T-helper 2 cell treated with Interferon-gamma antibody and Interleukin-4, amounts not matched to agents 5 μg/mL and 100 μg/mL, for 36 hours (primary cell): ENCODE data around the gene ERICH2.

Source experiments
- DNase-seq: peaks from one replicate; pipeline ENCODE4 v3.0.0; 2021; ENCODE audit warnings: low spot score
- H3K27ac Mint-ChIP-seq: one replicate; pipeline ENCODE4 v1.8.0; 2021; ENCODE audit warnings: mild to moderate bottlenecking, mixed read lengths
- H3K27me3 Mint-ChIP-seq: one replicate; pipeline ENCODE4 v1.8.0; 2021; ENCODE audit warnings: low read depth, mixed read lengths
- H3K36me3 Mint-ChIP-seq: one replicate; pipeline ENCODE4 v1.8.0; 2021; ENCODE audit warnings: low read depth, mixed read lengths
- H3K4me1 Mint-ChIP-seq: one replicate; pipeline ENCODE4 v1.8.0; 2021; ENCODE audit warnings: low read depth, mixed read lengths
- H3K4me3 Mint-ChIP-seq: one replicate; pipeline ENCODE4 v1.8.0; 2022; ENCODE audit warnings: mild to moderate bottlenecking, moderate library complexity, mixed read lengths
- H3K9me3 Mint-ChIP-seq: one replicate; pipeline ENCODE4 v1.8.0; 2021; ENCODE audit warnings: mixed read lengths

ERICH2 gene

GRCh38 chr2:170772295-170772694 lies 2.1 kb downstream of the ERICH2 start:
- Mint-ChIP-seq H3K27me3 (peaks cover 41% of the 10 kb centered on the region), H3K9me3 (no peaks in the 10 kb centered on the region), H3K36me3 (no peaks in the 10 kb centered on the region), H3K4me1 (peaks cover 15% of the 10 kb centered on the region), H3K27ac (no peak overlapping the region), H3K4me3 (peak overlapping the region; percentile 51)
- no peak for DNase-seq

GRCh38 chr2:170774074-170774473 lies 3.9 kb downstream of the ERICH2 start:
- Mint-ChIP-seq H3K36me3 (no peaks in the 10 kb centered on the region), H3K27me3 (peaks cover 50% of the 10 kb centered on the region), H3K4me1 (peaks cover 16% of the 10 kb centered on the region), H3K27ac (no peak overlapping the region), H3K9me3 (no peaks in the 10 kb centered on the region), H3K4me3 (no peak overlapping the region)
- DNase-seq = no peak

GRCh38 chr2:170778900-170779299 lies 8.7 kb downstream of the ERICH2 start:
- no peak overlapping the region for H3K4me3 Mint-ChIP-seq
- no peaks in the 10 kb centered on the region for H3K36me3 Mint-ChIP-seq
- H3K27ac Mint-ChIP-seq = no peak overlapping the region
- no peak for DNase-seq
- H3K4me1 Mint-ChIP-seq = peaks cover 1% of the 10 kb centered on the region
- no peaks in the 10 kb centered on the region for H3K9me3 Mint-ChIP-seq
- peaks cover 45% of the 10 kb centered on the region for H3K27me3 Mint-ChIP-seq

- Mint-ChIP-seq H3K36me3 (no peaks in the 10 kb centered on the region), H3K27ac (no peak overlapping the region), H3K4me1 (peaks cover 1% of the 10 kb centered on the region), H3K27me3 (peaks cover 43% of the 10 kb centered on the region), H3K4me3 (no peak overlapping the region), H3K9me3 (no peaks in the 10 kb centered on the region)
- DNase-seq = no peak
Observed at GRCh38 chr2:170779304-170779703, 9.1 kb downstream of the ERICH2 start.

GRCh38 chr2:170782673-170783072 lies 12.5 kb downstream of the ERICH2 start:
- DNase-seq = no peak
- Mint-ChIP-seq H3K4me3 (no peak overlapping the region), H3K27ac (no peak overlapping the region), H3K9me3 (no peaks in the 10 kb centered on the region), H3K4me1 (peaks cover 1% of the 10 kb centered on the region), H3K36me3 (no peaks in the 10 kb centered on the region), H3K27me3 (peaks cover 44% of the 10 kb centered on the region)

- Mint-ChIP-seq H3K9me3 (no peaks in the 10 kb centered on the region), H3K4me3 (no peak overlapping the region), H3K27ac (no peak overlapping the region), H3K4me1 (peaks cover 1% of the 10 kb centered on the region), H3K27me3 (peaks cover 44% of the 10 kb centered on the region), H3K36me3 (no peaks in the 10 kb centered on the region)
- no peak for DNase-seq
Observed at GRCh38 chr2:170783549-170783948, 13.4 kb downstream of the ERICH2 start.

GRCh38 chr2:170798996-170799395 lies 28.8 kb downstream of the ERICH2 start:
- H3K27ac Mint-ChIP-seq = no peak overlapping the region
- no peaks in the 10 kb centered on the region for H3K36me3 Mint-ChIP-seq
- peaks cover 22% of the 10 kb centered on the region for H3K27me3 Mint-ChIP-seq
- H3K4me3 Mint-ChIP-seq = no peak overlapping the region
- DNase-seq = no peak
- no peaks in the 10 kb centered on the region for H3K9me3 Mint-ChIP-seq
- no peaks in the 10 kb centered on the region for H3K4me1 Mint-ChIP-seq

GRCh38 chr2:170806548-170806947 lies 36.4 kb downstream of the ERICH2 start:
- Mint-ChIP-seq H3K9me3 (no peaks in the 10 kb centered on the region), H3K36me3 (no peaks in the 10 kb centered on the region), H3K27ac (no peak overlapping the region), H3K4me3 (no peak overlapping the region), H3K4me1 (no peaks in the 10 kb centered on the region), H3K27me3 (peaks cover 8% of the 10 kb centered on the region)
- no peak for DNase-seq

- H3K9me3 Mint-ChIP-seq = no peaks in the 10 kb centered on the region
- H3K27ac Mint-ChIP-seq = no peak overlapping the region
- no peaks in the 10 kb centered on the region for H3K36me3 Mint-ChIP-seq
- H3K4me3 Mint-ChIP-seq = peak overlapping the region; percentile 71
- H3K4me1 Mint-ChIP-seq = peaks cover 23% of the 10 kb centered on the region
- no peak for DNase-seq
- H3K27me3 Mint-ChIP-seq = peaks cover 45% of the 10 kb centered on the region
Observed at GRCh38 chr2:170812710-170813600, 42.8 kb downstream of the ERICH2 start.

- no peak for DNase-seq
- Mint-ChIP-seq H3K27me3 (peaks cover 53% of the 10 kb centered on the region), H3K9me3 (no peaks in the 10 kb centered on the region), H3K27ac (peak overlapping the region; percentile 43), H3K4me3 (peak overlapping the region; percentile 71), H3K4me1 (peaks cover 27% of the 10 kb centered on the region), H3K36me3 (no peaks in the 10 kb centered on the region)
Observed at GRCh38 chr2:170813611-170814532, 43.7 kb downstream of the ERICH2 start.

- peaks cover 31% of the 10 kb centered on the region for H3K4me1 Mint-ChIP-seq
- no peak for DNase-seq
- H3K4me3 Mint-ChIP-seq = peak overlapping the region; percentile 71
- H3K9me3 Mint-ChIP-seq = no peaks in the 10 kb centered on the region
- H3K27ac Mint-ChIP-seq = peak overlapping the region; percentile 43
- H3K27me3 Mint-ChIP-seq = peaks cover 55% of the 10 kb centered on the region
- no peaks in the 10 kb centered on the region for H3K36me3 Mint-ChIP-seq
Observed at GRCh38 chr2:170814533-170815230, 44.5 kb downstream of the ERICH2 start.

- H3K9me3 Mint-ChIP-seq = no peaks in the 10 kb centered on the region
- H3K36me3 Mint-ChIP-seq = no peaks in the 10 kb centered on the region
- peaks cover 33% of the 10 kb centered on the region for H3K4me1 Mint-ChIP-seq
- DNase-seq = no peak
- peaks cover 57% of the 10 kb centered on the region for H3K27me3 Mint-ChIP-seq
- H3K27ac Mint-ChIP-seq = peak overlapping the region; percentile 5
- peak overlapping the region; percentile 87 for H3K4me3 Mint-ChIP-seq
Observed at GRCh38 chr2:170815311-170815710, 45.1 kb downstream of the ERICH2 start.

GRCh38 chr2:170815746-170816503 lies 45.7 kb downstream of the ERICH2 start:
- Mint-ChIP-seq H3K4me3 (peak overlapping the region; percentile 87), H3K27me3 (peaks cover 62% of the 10 kb centered on the region), H3K9me3 (no peaks in the 10 kb centered on the region), H3K36me3 (peaks cover 4% of the 10 kb centered on the region), H3K4me1 (peaks cover 39% of the 10 kb centered on the region), H3K27ac (peak overlapping the region; percentile 57)
- peak; percentile 69 for DNase-seq
